GM12891 (cell line): ENCODE data around the gene LEMD1.

Experiments
- POLR2A ChIP-seq: IDR thresholded peaks from 2 replicates; pipeline ENCODE4 v1.6.1; 2011; ENCODE audit warnings: low read depth, low read length, control low read depth
- POLR2AphosphoS5 ChIP-seq: IDR thresholded peaks from 2 replicates; pipeline ENCODE4 v1.6.1; 2011; ENCODE audit warnings: low read depth, low read length, control low read depth

DNA sequence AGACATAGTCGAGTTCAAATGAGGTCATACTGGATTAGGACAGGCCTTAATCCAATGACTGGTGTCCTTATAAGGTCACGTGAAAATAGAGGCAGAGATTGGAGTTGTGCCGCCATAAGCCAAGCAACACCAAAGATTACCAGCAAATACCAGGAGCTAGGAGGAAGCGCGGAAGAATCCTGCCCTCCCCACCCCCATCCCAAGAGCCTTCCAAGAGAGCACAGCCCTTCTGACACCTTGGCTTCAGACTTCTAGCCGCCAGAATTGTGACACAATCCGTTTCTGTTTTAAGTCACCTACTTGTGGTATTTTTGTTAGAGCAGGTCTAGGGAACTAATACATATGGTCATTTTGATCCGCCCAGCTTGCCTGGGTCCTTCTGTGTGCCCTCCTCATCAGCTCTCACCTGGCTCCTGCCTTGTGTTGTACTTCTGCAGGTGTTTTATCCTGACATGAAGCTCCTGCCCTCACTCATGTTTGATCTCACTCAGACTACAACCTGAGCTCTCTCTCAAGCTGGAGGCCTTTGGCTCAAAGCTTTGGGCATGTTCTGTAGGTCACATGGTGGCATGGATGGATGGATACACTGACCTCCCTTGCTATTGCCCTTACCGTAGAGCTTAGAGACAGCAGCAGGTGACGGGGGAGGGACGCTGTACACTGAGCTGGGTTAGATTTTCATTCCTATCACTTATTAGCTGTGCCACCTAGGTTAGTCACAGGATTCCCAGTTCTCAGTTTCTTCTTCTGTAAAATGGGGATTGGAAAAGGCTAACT lies 89.7 kb downstream of the LEMD1 start:
- TF ChIP-seq POLR2AphosphoS5 (no peak), POLR2A (no peak)
